ENCODE results near the gene LCOR. TPM values are rescaled to one million over a fixed set of nuclear protein-coding genes. Genes with fewer than 3 reads are reported as not detected.
A peak's percentile ranks its signal among the peaks of the same experiment; 100 is the strongest.
"Not testable (repeated sequence)": the region's sequence is repeated elsewhere in the genome, so short reads cannot be mapped to it uniquely, and the experiment has no call there.

The LCOR gene
- total and polyA plus RNA-seq, 4 donors = 2.4 to 38.9 (median 19.5) TPM

- H3K4me1 ChIP-seq (ENCODE audit: control insufficient read depth in 1 of 2, insufficient read depth in 2 of 2, low read length in 2 of 2); H3K27ac ChIP-seq (ENCODE audit: low read depth in 1 of 2, low read length in 2 of 2); H3K9me3 ChIP-seq (ENCODE audit: control insufficient read depth, low read length); H3K36me3 ChIP-seq (ENCODE audit: control insufficient read depth in 1 of 2, insufficient read depth in 2 of 2, low read length in 1 of 2); intact Hi-C loops (cut with DNase I); H3K4me3 ChIP-seq (ENCODE audit: low read length in 2 of 2); ATAC-seq (ENCODE audit: low FRiP score); H3K27me3 ChIP-seq (ENCODE audit: control insufficient read depth in 1 of 2, insufficient read depth in 2 of 2, low read length in 1 of 2); DNase-seq: not testable (repeated sequence)
- 82 to 85% methylated on average over 9 to 12 of the region's 12 CpGs for WGBS, 2 donors
These were observed 13.1 kb upstream of the LCOR start for GRCh38 chr10:96818971-96819370.

DNA sequence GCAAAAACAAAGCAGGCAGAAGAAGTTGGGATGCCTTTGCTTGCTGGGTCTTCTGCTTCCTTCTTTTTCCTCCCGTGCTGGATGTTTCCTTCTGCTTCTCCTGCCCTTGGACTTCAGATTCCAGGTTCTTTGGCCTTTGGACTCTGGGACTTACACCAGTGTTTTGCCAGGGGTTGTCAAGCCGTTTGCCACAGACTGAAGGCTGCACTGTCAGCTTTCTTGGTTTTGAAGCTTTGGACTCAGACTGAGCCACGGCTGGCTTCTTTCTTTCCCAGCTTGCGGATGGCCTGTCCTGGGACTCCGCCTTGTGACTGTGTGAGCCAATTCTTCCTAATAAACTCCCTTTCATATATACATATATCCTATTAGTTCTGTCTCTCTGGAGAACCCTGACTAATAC, 11.3 kb upstream of the LCOR start:
- ATAC-seq (ENCODE audit: low FRiP score) = no peak
- no peak for DNase-seq
- H3K27me3 ChIP-seq (ENCODE audit: control insufficient read depth in 1 of 2, insufficient read depth in 2 of 2, low read length in 1 of 2) = no peaks in the 10 kb centered on the region
- no peaks in the 10 kb centered on the region for H3K36me3 ChIP-seq (ENCODE audit: control insufficient read depth in 1 of 2, insufficient read depth in 2 of 2, low read length in 1 of 2)
- H3K4me3 ChIP-seq (ENCODE audit: low read length in 2 of 2) = no peak overlapping the region
- H3K27ac ChIP-seq (ENCODE audit: low read depth in 1 of 2, low read length in 2 of 2) = no peak overlapping the region
- intact Hi-C loops (cut with DNase I) = no loop called here
- no peaks in the 10 kb centered on the region for H3K9me3 ChIP-seq (ENCODE audit: control insufficient read depth, low read length)
- WGBS, 2 donors = 78% methylated on average over 5 of the region's 5 CpGs
- H3K4me1 ChIP-seq (ENCODE audit: control insufficient read depth in 1 of 2, insufficient read depth in 2 of 2, low read length in 2 of 2) = no peaks in the 10 kb centered on the region

GRCh38 chr10:96826438-96826837, 5.7 kb upstream of the LCOR start:
- no peak for ATAC-seq (ENCODE audit: low FRiP score)
- no peak for DNase-seq
- no peaks in the 10 kb centered on the region for H3K27me3 ChIP-seq (ENCODE audit: control insufficient read depth in 1 of 2, insufficient read depth in 2 of 2, low read length in 1 of 2)
- H3K4me1 ChIP-seq (ENCODE audit: control insufficient read depth in 1 of 2, insufficient read depth in 2 of 2, low read length in 2 of 2) = no peaks in the 10 kb centered on the region
- no peak overlapping the region for H3K4me3 ChIP-seq (ENCODE audit: low read length in 2 of 2)
- H3K36me3 ChIP-seq (ENCODE audit: control insufficient read depth in 1 of 2, insufficient read depth in 2 of 2, low read length in 1 of 2) = no peaks in the 10 kb centered on the region
- no peak overlapping the region for H3K27ac ChIP-seq (ENCODE audit: low read depth in 1 of 2, low read length in 2 of 2)
- WGBS, 2 donors = 89 to 90% methylated on average over 1 of the region's 1 CpG
- intact Hi-C loops (cut with DNase I) = no loop called here
- no peaks in the 10 kb centered on the region for H3K9me3 ChIP-seq (ENCODE audit: control insufficient read depth, low read length)

- intact Hi-C loops (cut with DNase I) = no loop called here
- Histone ChIP-seq H3K27ac (ENCODE audit: low read depth in 1 of 2, low read length in 2 of 2) (no peak overlapping the region), H3K4me3 (ENCODE audit: low read length in 2 of 2) (no peak overlapping the region), H3K9me3 (ENCODE audit: control insufficient read depth, low read length) (no peaks in the 10 kb centered on the region), H3K36me3 (ENCODE audit: control insufficient read depth in 1 of 2, insufficient read depth in 2 of 2, low read length in 1 of 2) (no peaks in the 10 kb centered on the region), H3K4me1 (ENCODE audit: control insufficient read depth in 1 of 2, insufficient read depth in 2 of 2, low read length in 2 of 2) (no peaks in the 10 kb centered on the region), H3K27me3 (ENCODE audit: control insufficient read depth in 1 of 2, insufficient read depth in 2 of 2, low read length in 1 of 2) (no peaks in the 10 kb centered on the region)
- DNase-seq (no peak), ATAC-seq (ENCODE audit: low FRiP score) (no peak)
- 89 to 90% methylated on average over 5 of the region's 5 CpGs for WGBS, 2 donors
These were observed 3.5 kb upstream of the LCOR start for GRCh38 chr10:96828609-96829008.

DNA sequence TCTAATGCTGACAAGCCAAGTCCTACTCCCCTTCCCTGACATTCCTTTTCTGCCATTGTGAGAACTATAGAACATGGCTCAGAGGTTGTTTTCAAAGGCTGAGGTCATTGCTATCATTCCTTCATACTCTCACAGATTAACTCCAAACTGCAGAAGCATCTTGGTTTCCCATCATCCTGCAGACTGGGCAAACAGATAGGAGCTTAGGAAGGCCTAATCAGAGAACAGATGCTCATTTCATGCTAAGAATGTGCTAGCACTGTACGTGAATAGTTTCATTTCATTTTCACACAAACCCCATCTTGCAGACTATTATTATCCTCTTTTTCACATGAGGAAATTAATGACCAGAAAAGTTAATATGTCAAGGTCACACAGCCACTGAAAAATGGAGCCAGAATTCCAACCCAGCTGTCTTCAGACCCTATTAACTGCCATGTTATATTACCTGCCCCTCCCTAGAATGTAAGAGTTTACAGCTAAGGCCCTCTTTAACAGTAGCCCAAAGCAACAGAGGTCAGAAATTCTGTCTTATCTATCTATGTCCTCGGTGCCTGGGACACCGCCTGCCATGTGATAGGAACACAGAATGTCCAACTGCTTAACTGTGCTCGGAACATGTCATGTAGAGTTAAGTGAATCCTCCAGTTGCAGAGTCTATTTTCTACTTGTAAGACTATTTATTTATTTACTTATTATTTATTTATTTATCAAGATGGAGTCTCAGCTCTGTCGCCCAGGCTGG, 2.9 kb upstream of the LCOR start:
- intact Hi-C loops (cut with DNase I) = no loop called here
- no peaks in the 10 kb centered on the region for H3K9me3 ChIP-seq (ENCODE audit: control insufficient read depth, low read length)
- 94 to 97% methylated on average over 5 of the region's 5 CpGs for WGBS, 2 donors
- no peak for ATAC-seq (ENCODE audit: low FRiP score)
- no peaks in the 10 kb centered on the region for H3K27me3 ChIP-seq (ENCODE audit: control insufficient read depth in 1 of 2, insufficient read depth in 2 of 2, low read length in 1 of 2)
- DNase-seq = no peak
- H3K36me3 ChIP-seq (ENCODE audit: control insufficient read depth in 1 of 2, insufficient read depth in 2 of 2, low read length in 1 of 2) = no peaks in the 10 kb centered on the region
- no peak overlapping the region for H3K27ac ChIP-seq (ENCODE audit: low read depth in 1 of 2, low read length in 2 of 2)
- H3K4me1 ChIP-seq (ENCODE audit: control insufficient read depth in 1 of 2, insufficient read depth in 2 of 2, low read length in 2 of 2) = no peaks in the 10 kb centered on the region
- H3K4me3 ChIP-seq (ENCODE audit: low read length in 2 of 2) = no peak overlapping the region

DNA sequence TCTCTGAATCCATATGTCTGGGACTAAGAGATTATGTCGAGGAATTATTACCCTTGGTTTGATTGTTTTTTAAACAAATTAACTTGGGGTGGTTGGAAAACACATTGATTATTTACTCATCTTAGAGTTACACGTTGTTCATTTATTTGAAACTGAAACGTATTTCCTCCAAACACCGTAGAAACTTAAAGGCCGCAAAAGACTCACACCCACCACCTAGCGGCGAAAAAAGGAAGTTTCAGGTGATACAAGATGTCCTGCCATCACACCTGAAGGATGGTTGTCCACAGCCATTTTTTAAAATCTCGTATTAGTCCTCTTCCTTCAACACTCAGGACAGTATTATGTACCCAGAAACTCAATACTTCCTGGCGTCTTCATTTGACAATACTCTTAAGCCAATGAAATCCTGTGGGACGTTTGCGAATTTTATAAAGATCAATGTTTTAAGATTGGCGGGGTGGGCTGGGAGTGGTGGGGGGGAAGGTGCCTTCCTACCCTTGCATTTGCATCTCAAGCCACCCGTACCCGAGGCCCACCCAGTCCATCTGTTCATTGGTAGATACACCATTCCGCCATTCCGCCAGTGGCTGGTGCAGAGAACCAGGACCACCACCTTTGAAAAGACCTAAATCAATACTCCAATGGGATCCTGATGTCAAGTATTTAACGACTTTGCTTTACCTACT, 1.4 kb upstream of the LCOR start:
- WGBS, 2 donors = 44% methylated on average over 17 of the region's 17 CpGs
- ATAC-seq (ENCODE audit: low FRiP score) = no peak

GRCh38 chr10:96831200-96831866, 765 bp upstream of the LCOR start:
- H3K27ac ChIP-seq (ENCODE audit: low read depth in 1 of 2, low read length in 2 of 2) = peak overlapping the region; percentile 0 to 79
- WGBS, 2 donors = 16 to 18% methylated on average over 14 of the region's 14 CpGs
- peaks cover 0 to 7% of the 10 kb centered on the region in 2 donors for H3K4me1 ChIP-seq (ENCODE audit: control insufficient read depth in 1 of 2, insufficient read depth in 2 of 2, low read length in 2 of 2)
- DNase-seq (no peak), ATAC-seq (ENCODE audit: low FRiP score) (no peak)
- H3K9me3 ChIP-seq (ENCODE audit: control insufficient read depth, low read length) = no peaks in the 10 kb centered on the region
- H3K36me3 ChIP-seq (ENCODE audit: control insufficient read depth in 1 of 2, insufficient read depth in 2 of 2, low read length in 1 of 2) = no peaks in the 10 kb centered on the region
- H3K27me3 ChIP-seq (ENCODE audit: control insufficient read depth in 1 of 2, insufficient read depth in 2 of 2, low read length in 1 of 2) = no peaks in the 10 kb centered on the region
- intact Hi-C loops (cut with DNase I) = loop anchor here (5.0 to 10.0 kb wide), 6 partner anchors 193 to 789 kb away; partner anchors contain the start of genes TM9SF3 (in 2 of the 2) and CCNJ (in 1 of the 2)
- peak overlapping the region; percentile 90 to 95 for H3K4me3 ChIP-seq (ENCODE audit: low read length in 2 of 2)

More for the DNA sequence above, 1.4 kb upstream of the LCOR start:
- Histone ChIP-seq H3K4me3 (ENCODE audit: low read length in 2 of 2) (no peak overlapping the region), H3K4me1 (ENCODE audit: control insufficient read depth in 1 of 2, insufficient read depth in 2 of 2, low read length in 2 of 2) (peaks cover 0 to under 1% of the 10 kb centered on the region in 2 donors), H3K36me3 (ENCODE audit: control insufficient read depth in 1 of 2, insufficient read depth in 2 of 2, low read length in 1 of 2) (no peaks in the 10 kb centered on the region), H3K27me3 (ENCODE audit: control insufficient read depth in 1 of 2, insufficient read depth in 2 of 2, low read length in 1 of 2) (no peaks in the 10 kb centered on the region), H3K9me3 (ENCODE audit: control insufficient read depth, low read length) (no peaks in the 10 kb centered on the region), H3K27ac (ENCODE audit: low read depth in 1 of 2, low read length in 2 of 2) (no peak overlapping the region)
- intact Hi-C loops (cut with DNase I) = loop anchor here (5.0 to 10.0 kb wide), 6 partner anchors 194 to 788 kb away; partner anchors contain the start of genes TM9SF3 (in 2 of the 2) and CCNJ (in 1 of the 2)
- DNase-seq = peak in 1 of 2 donors; percentile 60

GRCh38 chr10:96832721-96833219, 672 bp downstream of the LCOR start:
- Histone ChIP-seq H3K9me3 (ENCODE audit: control insufficient read depth, low read length) (no peaks in the 10 kb centered on the region), H3K27me3 (ENCODE audit: control insufficient read depth in 1 of 2, insufficient read depth in 2 of 2, low read length in 1 of 2) (no peaks in the 10 kb centered on the region), H3K27ac (ENCODE audit: low read depth in 1 of 2, low read length in 2 of 2) (peak overlapping the region in 1 of 2 donors; percentile 4), H3K4me1 (ENCODE audit: control insufficient read depth in 1 of 2, insufficient read depth in 2 of 2, low read length in 2 of 2) (peaks cover 0 to 9% of the 10 kb centered on the region in 2 donors), H3K36me3 (ENCODE audit: control insufficient read depth in 1 of 2, insufficient read depth in 2 of 2, low read length in 1 of 2) (no peaks in the 10 kb centered on the region), H3K4me3 (ENCODE audit: low read length in 2 of 2) (peak overlapping the region; percentile 91 to 95)
- ATAC-seq (ENCODE audit: low FRiP score) (peak; percentile 90), DNase-seq (peak; percentile 89 to 95)
- 0 to 1% methylated on average over 33 to 72 of the region's 72 CpGs for WGBS, 2 donors
- intact Hi-C loops (cut with DNase I) = loop anchor here (2.0 to 10.0 kb wide), 7 partner anchors 192 to 790 kb away; partner anchors contain the start of genes TM9SF3 (in 2 of the 2) and CCNJ (in 1 of the 2)
